GM19351 (cell line): ENCODE measurements around the gene CPA2.
"Not testable (repeated sequence)": the region's sequence is repeated elsewhere in the genome, so short reads cannot be mapped to it uniquely, and the experiment has no call there.

Experiments
- ATAC-seq: cut with Tn5 transposase; IDR thresholded peaks from one replicate; pipeline ENCODE4 v1.9.1; 2021; ENCODE audit warnings: mild to moderate bottlenecking, moderate library complexity; ENCODE audit not compliant: unreplicated experiment

CPA2 gene

DNA sequence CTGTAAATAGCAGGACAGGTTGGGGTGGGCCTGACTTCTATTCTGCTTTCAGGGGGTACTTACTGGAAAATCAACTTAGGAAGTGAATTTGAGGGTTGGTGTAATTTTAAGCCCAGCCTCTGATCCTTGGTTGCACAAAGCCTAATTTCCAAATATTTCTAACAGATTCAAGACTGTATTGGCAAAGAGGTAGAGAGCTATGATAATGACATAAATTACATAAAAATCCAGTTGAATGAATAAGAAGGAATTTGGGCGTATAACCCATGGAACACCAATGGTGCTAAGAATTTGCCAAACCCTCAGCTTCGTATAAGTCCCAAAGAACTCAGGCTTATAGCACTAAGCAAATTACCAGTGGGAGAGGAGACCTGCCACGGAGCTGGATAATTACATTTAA, 38.2 kb downstream of the CPA2 start:
- ATAC-seq = no peak

DNA sequence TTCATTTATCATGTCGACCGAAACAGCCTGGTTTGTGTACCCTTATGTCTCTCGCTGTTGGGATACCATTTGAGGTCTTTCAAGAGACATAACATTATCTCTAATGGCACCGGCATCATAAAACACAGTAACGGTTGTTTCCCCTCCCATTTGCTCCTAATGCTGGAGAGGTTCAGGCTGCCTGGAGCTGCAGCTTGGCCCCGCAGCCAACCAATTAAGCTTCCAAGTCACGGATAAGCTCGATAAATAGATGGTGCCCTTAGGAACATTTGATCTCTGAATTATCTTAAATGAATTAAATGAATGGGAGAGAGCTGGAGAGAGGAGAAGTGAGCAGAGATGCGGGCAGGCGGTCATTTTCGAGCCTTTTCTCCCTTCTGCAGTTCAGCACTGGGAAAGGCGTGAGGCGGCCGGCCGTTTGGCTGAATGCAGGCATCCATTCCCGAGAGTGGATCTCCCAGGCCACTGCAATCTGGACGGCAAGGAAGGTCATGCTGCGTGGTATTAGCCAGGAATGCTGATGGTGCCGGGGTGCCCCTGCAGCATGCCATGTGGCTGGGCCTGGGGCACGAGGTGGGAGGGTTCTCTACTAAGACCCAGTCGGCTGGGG, 38.9 kb downstream of the CPA2 start:
- no peak for ATAC-seq

DNA sequence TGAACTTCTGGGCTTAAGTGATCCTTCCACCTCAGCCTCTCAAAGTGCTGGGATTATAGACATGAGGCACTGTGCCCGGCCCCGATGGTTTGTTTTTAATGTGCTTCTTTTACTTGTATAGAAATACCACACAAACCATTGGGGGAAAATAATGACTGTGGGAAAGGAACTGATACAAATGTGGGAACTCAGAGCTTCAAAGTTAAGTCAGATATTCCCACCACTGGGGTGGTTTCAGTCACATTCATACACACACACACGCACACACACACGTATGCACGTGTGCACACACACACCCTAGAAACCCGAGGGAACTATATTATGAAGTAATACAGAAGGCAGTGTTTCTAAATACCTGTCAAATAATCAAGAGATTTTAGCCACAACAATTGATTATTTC, 43.3 kb downstream of the CPA2 start:
- ATAC-seq = peak; percentile 45

DNA sequence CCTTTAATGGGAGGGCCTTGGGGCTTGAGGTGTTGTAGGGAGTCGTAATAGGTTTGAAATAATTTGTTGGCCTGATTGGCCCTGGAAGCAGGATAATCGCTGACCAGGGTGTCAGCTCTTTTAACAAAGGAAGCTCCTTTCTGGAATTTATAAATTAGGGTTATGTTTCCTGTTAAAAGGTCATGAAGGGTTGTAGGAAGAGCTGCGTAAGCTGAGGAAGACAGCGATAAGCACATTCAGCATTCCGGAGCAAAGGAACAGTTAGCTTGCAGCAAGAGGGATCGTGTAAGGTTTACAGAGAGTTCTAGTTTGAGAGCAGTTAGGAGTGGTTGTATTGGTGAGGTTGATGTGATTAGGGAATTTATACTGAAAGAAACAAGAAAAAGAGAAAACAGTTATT, 47.6 kb downstream of the CPA2 start:
- no peak for ATAC-seq

DNA sequence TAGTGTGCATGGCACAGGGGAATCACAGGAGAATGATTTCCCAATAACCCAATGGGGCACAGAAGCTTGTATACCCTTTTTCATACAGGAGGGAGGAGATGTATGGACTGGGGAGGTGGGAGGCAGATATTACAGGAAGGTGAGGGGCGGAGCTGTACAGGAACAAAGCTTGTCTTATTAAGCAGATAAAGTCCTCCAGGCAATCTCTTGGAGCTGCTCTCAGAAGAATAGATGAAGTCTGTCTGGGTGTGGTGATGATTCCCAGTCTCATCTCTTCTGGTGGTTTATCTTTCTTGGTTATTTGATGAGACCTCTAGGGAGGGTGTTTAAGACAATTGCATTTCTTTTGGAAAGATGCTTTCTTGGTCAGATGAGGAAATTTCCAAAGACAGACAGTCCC, 52.9 kb downstream of the CPA2 start:
- ATAC-seq = no peak

GRCh38 chr7:130321542-130322229, 55.0 kb downstream of the CPA2 start:
- not testable (repeated sequence) for ATAC-seq

- ATAC-seq = no peak
Observed at GRCh38 chr7:130322615-130323014, 56.0 kb downstream of the CPA2 start.

- ATAC-seq = no peak
Observed at GRCh38 chr7:130324306-130324943, 57.8 kb downstream of the CPA2 start.

DNA sequence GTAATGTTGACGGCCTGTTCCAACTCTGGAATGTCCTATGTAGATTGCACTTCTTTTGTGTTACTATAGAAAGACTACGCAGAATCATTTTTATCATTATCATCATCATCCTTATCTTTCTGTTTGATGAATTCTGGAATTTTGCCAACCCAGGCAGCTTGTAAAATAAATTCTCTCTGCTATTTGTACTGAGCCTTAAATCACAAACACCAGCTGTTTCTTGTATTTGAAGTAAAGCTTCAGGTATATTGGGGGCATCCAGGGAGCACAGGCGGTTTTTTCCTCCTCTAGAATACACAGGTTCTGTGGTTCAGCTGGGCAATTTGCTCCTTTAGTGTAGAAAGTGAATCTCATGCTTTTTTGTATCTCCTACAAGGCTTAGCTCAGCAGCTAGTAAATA, 63.0 kb downstream of the CPA2 start:
- ATAC-seq = no peak

GRCh38 chr7:130332259-130333053, 65.8 kb downstream of the CPA2 start:
- ATAC-seq = no peak

DNA sequence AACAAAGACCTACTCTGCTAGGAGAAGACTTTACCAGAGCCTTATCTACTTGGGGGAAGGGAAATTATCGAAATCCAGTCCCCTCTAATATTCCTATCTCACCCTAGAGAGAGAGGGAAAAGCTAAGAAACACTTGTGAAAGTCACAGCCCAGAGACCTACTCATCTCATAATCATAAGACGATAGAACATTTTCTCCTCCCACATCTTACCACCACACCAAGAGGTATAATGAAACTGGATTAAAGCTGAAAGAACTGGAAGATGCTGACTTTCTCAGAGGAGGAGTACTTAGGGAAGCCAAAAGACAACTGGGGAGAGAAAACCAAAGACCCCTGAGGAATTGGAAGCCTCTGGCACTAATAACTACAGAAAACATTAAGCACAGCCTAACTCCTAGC, 67.2 kb downstream of the CPA2 start:
- no peak for ATAC-seq

DNA sequence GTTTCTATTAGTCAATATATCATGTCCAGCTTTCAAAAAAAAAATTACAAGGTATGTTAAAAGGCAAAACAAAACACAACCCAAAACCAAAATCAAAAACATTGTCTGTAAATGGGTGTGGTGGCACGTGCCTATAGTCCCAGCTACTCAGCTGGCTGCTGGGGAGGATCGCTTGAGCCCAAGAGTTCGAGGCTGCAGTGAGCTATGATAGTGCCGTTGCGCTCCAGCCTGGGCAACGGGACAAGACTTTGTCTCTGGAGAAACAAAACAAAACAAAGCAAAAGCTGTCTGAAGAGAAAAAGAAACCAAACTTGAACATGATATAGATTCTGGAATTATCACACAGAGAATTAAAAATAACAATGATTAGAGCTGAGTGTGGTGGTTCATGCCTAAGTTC, 67.6 kb downstream of the CPA2 start:
- no peak for ATAC-seq

GRCh38 chr7:130337410-130337971, 70.8 kb downstream of the CPA2 start:
- ATAC-seq = no peak

DNA sequence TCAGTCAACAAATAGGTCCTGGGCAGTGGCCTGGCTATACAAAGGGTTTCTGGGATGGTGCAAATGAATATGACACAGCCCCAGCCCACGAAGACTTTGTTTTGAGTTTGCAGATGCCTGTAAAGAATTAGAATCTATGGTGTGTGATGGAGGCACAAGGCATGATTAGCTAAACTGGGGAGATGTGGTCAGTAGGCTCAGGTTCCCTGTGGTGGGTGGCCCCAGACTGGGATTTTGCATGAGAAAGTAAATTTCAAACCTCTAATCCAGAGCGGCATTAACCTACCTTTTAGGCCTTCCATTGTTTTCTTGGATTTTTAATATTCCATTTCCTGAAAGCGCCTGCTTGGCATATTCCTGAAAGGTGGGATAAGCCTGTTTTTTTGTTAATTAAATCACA, 71.6 kb downstream of the CPA2 start:
- ATAC-seq = no peak
